Measurements from ENCODE around the gene PERM1. TPM values are rescaled to one million over a fixed set of nuclear protein-coding genes. Genes with fewer than 3 reads are reported as not detected.

The PERM1 gene
- total RNA-seq, 1 experiment from 2014 or later: 0.47 TPM

DNA sequence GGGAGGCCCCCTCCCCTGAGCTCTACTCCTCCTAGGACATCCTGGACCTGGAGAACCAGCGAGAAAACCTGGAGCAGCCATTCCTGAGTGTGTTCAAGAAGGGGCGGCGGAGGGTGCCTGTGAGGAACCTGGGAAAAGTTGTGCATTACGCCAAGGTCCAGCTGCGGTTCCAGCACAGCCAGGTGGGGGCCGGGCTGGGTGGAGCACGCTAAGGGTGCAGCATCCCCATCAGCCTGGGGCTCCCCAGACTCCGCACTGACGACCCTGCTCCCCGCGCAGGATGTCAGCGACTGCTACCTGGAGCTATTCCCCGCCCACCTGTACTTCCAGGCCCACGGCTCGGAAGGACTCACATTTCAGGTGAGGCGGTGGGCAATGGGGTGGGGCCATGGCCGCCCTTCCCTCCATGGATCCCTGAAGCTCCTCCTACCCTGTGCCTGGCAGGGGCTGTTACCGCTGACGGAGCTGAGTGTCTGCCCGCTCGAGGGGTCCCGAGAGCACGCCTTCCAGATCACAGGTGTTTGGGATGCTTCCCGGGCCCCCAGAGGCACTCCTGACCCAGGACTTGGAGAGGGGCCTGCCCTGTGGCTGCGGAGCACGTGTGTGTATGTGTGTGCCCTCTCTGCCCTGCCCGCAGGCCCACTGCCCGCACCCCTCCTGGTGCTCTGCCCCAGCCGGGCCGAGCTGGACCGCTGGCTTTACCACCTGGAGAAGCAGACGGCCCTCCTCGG lies 11.5 kb downstream of the PERM1 start:
- Histone ChIP-seq H3K4me1 (ENCODE audit: insufficient read depth, low read length) (peaks cover 26% of the 10 kb centered on the region), H3K4me3 (ENCODE audit: low read length) (no peak overlapping the region), H3K9ac (ENCODE audit: low read length) (no peak overlapping the region), H3K9me2 (replicated peaks; ENCODE audit: low read length) (no peaks in the 10 kb centered on the region), H2AFZ (ENCODE audit: low read length) (no peak overlapping the region), H3K9me3 (ENCODE audit: low read length) (no peaks in the 10 kb centered on the region), H4K20me1 (ENCODE audit: low read length) (no peaks in the 10 kb centered on the region), H3K79me2 (ENCODE audit: low read length) (peaks cover 15% of the 10 kb centered on the region), H3K36me3 (ENCODE audit: low read depth, low read length) (no peaks in the 10 kb centered on the region), H3K27ac (ENCODE audit: low read length) (no peak overlapping the region), H3F3A (ENCODE audit: low read length, unreplicated experiment) (no peaks in the 10 kb centered on the region), H3K27me3 (ENCODE audit: low read length) (no peaks in the 10 kb centered on the region), H3K4me2 (ENCODE audit: low read length) (no peak overlapping the region)
- no TSS peak for BruUV-seq (replicated peaks)
- intact Hi-C loops (cut with micrococcal nuclease): no loop called here
- CTCF ChIA-PET: no interaction called here
- no peak for DNase-seq
- ATAC-seq: no peak
- POLR2A ChIA-PET (ENCODE audit: unreplicated experiment): no interaction called here
- TF ChIP-seq EZH2phosphoT487 (IDR thresholded peaks at IDR 0.05; ENCODE audit: borderline replicate concordance, low read length) (no peak), EZH2 (IDR thresholded peaks at IDR 0.05; ENCODE audit: low read length, unreplicated experiment) (no peak)
- TF ChIP-seq, protein P1, sequence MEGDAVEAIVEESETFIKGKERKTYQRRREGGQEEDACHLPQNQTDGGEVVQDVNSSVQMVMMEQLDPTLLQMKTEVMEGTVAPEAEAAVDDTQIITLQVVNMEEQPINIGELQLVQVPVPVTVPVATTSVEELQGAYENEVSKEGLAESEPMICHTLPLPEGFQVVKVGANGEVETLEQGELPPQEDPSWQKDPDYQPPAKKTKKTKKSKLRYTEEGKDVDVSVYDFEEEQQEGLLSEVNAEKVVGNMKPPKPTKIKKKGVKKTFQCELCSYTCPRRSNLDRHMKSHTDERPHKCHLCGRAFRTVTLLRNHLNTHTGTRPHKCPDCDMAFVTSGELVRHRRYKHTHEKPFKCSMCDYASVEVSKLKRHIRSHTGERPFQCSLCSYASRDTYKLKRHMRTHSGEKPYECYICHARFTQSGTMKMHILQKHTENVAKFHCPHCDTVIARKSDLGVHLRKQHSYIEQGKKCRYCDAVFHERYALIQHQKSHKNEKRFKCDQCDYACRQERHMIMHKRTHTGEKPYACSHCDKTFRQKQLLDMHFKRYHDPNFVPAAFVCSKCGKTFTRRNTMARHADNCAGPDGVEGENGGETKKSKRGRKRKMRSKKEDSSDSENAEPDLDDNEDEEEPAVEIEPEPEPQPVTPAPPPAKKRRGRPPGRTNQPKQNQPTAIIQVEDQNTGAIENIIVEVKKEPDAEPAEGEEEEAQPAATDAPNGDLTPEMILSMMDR (conservative IDR thresholded peaks at IDR 0.05; ENCODE audit: low read depth, low read length): no peak

- no TSS peak for BruUV-seq (replicated peaks)
- Histone ChIP-seq H4K20me1 (ENCODE audit: low read length) (no peaks in the 10 kb centered on the region), H3K9ac (ENCODE audit: low read length) (no peak overlapping the region), H3K4me2 (ENCODE audit: low read length) (no peak overlapping the region), H3K36me3 (ENCODE audit: low read depth, low read length) (no peaks in the 10 kb centered on the region), H3K79me2 (ENCODE audit: low read length) (peaks cover 15% of the 10 kb centered on the region), H3K4me1 (ENCODE audit: insufficient read depth, low read length) (peaks cover 25% of the 10 kb centered on the region), H3K9me2 (replicated peaks; ENCODE audit: low read length) (no peaks in the 10 kb centered on the region), H3K9me3 (ENCODE audit: low read length) (no peaks in the 10 kb centered on the region), H3K4me3 (ENCODE audit: low read length) (no peak overlapping the region), H3K27ac (ENCODE audit: low read length) (no peak overlapping the region), H2AFZ (ENCODE audit: low read length) (no peak overlapping the region), H3K27me3 (ENCODE audit: low read length) (no peaks in the 10 kb centered on the region), H3F3A (ENCODE audit: low read length, unreplicated experiment) (no peaks in the 10 kb centered on the region)
- POLR2A ChIA-PET (ENCODE audit: unreplicated experiment): interaction anchor here (0.6 kb wide), 1 partner anchor 11 kb away, joined by 5 read pairs; no protein-coding TSS in a partner anchor
- TF ChIP-seq EZH2 (IDR thresholded peaks at IDR 0.05; ENCODE audit: low read length, unreplicated experiment) (no peak), EZH2phosphoT487 (IDR thresholded peaks at IDR 0.05; ENCODE audit: borderline replicate concordance, low read length) (no peak)
- TF ChIP-seq, protein P1 (conservative IDR thresholded peaks at IDR 0.05; ENCODE audit: low read depth, low read length): no peak
- intact Hi-C loops (cut with micrococcal nuclease): no loop called here
- ATAC-seq: no peak
- CTCF ChIA-PET: no interaction called here
- DNase-seq: no peak
Observed at GRCh38 chr1:969260-969855, 12.5 kb downstream of the PERM1 start.
